GM12875 (cell line): ENCODE results near the gene CHAF1A.

Experiments used
- H3K4me3 ChIP-seq: one replicate; pipeline ENCODE4 v1.5.1; 2011; ENCODE audit warnings: low read depth, low read length, control low read depth
- TF ChIP-seq, protein P1 (sequence below): IDR thresholded peaks from 2 replicates; pipeline ENCODE4 v1.5.1; 2011; ENCODE audit warnings: low read depth, mild to moderate bottlenecking, control low read depth, inconsistent platforms, low read length, moderate library complexity, borderline replicate concordance; ENCODE audit not compliant: insufficient read depth

Gene CHAF1A

GRCh38 chr19:4428326-4428975 is 26.0 kb downstream of the CHAF1A start:
- no peak overlapping the region for H3K4me3 ChIP-seq

DNA sequence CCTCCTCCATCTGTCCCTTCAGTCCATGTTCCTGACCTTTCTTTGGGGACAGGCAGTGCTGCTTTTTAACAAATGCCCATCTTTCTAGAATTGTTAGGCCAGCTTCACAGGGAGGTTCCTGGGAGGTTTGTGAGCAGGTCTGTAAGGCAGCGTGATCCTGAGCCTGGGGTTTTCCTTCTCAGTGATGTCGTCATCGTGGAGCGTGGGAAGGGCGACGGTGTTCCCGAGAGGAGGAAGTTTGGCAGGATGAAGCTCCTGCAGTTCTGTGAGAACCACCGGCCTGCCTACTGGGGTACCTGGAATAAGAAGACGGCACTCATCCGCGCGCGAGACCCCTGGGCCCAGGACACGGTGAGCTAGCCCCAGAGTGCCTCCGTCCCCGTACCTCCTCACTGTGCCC is 26.8 kb downstream of the CHAF1A start:
- H3K4me3 ChIP-seq, result no peak overlapping the region
- TF ChIP-seq, protein P1, sequence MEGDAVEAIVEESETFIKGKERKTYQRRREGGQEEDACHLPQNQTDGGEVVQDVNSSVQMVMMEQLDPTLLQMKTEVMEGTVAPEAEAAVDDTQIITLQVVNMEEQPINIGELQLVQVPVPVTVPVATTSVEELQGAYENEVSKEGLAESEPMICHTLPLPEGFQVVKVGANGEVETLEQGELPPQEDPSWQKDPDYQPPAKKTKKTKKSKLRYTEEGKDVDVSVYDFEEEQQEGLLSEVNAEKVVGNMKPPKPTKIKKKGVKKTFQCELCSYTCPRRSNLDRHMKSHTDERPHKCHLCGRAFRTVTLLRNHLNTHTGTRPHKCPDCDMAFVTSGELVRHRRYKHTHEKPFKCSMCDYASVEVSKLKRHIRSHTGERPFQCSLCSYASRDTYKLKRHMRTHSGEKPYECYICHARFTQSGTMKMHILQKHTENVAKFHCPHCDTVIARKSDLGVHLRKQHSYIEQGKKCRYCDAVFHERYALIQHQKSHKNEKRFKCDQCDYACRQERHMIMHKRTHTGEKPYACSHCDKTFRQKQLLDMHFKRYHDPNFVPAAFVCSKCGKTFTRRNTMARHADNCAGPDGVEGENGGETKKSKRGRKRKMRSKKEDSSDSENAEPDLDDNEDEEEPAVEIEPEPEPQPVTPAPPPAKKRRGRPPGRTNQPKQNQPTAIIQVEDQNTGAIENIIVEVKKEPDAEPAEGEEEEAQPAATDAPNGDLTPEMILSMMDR, result no peak

More at GRCh38 chr19:4428326-4428975, 26.0 kb downstream of the CHAF1A start:
- TF ChIP-seq, protein P1, result no peak

DNA sequence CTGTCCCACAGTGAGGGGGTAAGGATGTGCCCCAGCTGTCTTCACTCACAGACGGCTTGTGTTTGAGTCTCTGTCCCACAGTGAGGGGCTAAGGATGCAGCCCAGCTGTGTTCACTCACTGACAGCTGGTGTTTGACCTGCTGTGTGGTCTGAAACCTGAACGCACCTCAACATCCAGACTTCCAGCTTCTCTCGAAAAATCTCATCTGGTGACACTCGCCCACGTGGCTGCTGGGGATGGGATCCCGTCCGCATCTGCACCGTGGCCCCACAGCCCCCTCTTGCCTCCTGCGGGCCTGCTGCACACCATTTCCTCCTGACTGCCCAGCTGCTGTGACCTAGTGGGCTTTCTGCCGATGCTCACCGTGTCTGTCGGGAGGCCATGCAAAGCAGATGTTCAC is 27.3 kb downstream of the CHAF1A start:
- TF ChIP-seq, protein P1, result no peak
- H3K4me3 ChIP-seq, result no peak overlapping the region

- TF ChIP-seq, protein P1, result no peak
These were observed 28.3 kb downstream of the CHAF1A start for GRCh38 chr19:4430760-4431159.

GRCh38 chr19:4431296-4431695 is 28.9 kb downstream of the CHAF1A start:
- TF ChIP-seq, protein P1, result no peak
- no peak overlapping the region for H3K4me3 ChIP-seq

More at GRCh38 chr19:4430760-4431159, 28.3 kb downstream of the CHAF1A start:
- H3K4me3 ChIP-seq, result no peak overlapping the region

DNA sequence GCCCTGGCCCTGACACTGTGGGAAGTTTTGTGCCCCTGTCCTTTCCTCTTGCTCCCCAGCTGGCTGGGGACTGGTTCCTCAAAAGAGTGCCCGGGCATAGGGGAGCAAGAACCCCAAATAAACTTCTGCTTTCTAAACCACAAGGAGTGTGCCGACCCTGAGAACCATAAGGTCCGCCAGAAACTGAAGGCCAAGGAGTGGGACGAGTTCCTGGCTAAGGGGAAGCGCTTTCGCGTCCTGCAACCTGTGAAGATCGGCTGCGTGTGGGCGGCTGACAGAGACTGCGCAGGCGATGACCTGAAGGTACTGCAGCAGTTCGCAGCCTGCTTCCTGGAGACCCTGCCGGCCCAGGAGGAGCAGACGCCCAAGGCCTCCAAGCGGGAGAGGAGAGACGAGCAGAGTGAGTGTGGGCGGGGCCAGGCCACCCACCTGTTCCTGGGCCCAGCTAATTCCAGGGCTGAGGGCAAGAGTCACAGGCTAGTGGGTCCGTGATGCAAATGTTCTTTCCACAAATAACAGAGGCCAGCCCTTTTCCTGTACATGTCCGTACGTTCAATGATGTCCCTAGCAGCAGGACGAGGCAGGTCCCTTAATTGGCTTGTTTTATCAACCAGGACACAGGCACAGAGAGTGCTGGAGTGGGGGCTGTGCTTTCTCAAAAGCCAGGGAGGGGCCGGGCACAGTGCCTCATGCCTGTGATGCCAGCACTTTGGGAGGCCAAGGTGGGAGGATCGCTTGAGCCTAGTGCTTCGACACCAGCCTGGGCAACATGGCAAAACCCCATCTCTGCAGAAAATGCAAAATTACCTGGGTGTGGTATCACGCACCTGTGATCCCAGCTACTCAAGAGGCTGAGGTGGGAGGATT is 29.6 kb downstream of the CHAF1A start:
- H3K4me3 ChIP-seq, result no peak overlapping the region
- TF ChIP-seq, protein P1, result no peak

DNA sequence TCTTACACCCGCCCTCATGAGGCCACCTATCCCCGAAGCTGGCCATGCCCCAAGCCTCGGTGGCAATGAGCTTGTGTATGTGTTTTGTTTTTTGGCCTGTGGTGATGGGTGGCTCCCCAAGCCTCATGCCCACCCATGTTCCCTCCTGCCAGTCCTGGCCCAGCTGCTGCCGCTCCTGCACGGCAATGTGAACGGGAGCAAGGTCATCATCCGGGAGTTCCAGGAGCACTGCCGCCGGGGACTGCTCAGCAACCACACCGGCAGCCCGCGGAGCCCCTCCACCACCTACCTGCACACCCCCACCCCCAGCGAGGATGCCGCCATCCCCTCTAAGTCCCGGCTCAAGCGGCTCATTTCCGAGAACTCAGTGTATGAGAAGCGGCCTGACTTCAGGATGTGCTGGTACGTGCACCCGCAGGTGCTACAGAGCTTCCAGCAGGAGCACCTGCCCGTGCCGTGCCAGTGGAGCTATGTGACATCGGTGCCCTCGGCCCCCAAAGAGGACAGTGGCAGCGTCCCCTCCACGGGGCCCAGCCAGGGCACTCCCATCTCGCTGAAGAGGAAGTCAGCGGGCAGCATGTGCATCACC is 30.6 kb downstream of the CHAF1A start:
- H3K4me3 ChIP-seq, result no peak overlapping the region
- TF ChIP-seq, protein P1, result no peak
